ENCODE measurements around the gene GABRB2.

The GABRB2 gene

DNA sequence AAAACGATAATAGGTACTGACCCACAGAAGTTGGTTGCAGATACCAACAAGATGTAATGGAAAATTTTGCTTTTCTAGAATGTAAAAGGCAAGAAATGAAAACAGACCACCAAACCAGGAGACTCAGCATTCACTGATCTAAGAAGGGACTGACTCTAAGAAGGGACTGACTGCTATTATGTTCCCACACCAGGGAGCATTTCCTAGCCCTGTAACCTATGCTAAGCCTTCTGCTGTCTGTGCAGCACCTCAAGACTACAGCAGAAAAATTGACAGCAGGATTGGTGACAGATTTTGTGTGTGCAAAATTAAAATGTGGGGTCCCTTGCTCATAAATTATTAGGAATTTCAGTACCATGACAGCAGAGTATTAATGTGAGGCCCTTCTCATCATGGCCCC is 154.8 kb downstream of the GABRB2 start:
- Mint-ChIP-seq H3K4me3 (no peak overlapping the region), H3K9me3 (peaks cover 2% of the 10 kb centered on the region), H3K27ac (no peak overlapping the region), H3K4me1 (no peaks in the 10 kb centered on the region), H3K27me3 (no peaks in the 10 kb centered on the region), H3K36me3 (no peaks in the 10 kb centered on the region)
- ATAC-seq (ENCODE audit: low read depth) (no peak), DNase-seq (ENCODE audit: low spot score in 2 of 2) (no peak)

DNA sequence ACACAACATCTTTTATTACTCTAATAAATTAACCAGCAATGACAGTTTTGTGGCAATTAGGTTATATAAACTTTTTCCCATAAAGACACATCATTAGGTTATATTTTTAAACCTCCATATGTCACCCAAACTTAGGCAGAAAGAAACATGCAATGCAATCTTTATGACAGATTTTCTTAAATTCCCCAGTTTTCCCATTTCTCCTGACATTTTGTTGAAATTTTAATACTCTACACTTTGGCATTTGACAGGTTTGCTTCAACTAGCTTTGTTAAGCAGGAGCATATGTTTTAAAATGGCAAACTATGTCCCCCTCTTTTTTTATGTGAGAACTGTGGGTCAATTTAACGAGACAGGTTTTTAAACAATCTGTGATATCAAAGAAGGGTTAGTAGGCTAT is 155.5 kb downstream of the GABRB2 start:
- ATAC-seq (ENCODE audit: low read depth): no peak
- Mint-ChIP-seq H3K4me1 (no peaks in the 10 kb centered on the region), H3K9me3 (peaks cover 2% of the 10 kb centered on the region), H3K36me3 (no peaks in the 10 kb centered on the region), H3K27ac (no peak overlapping the region), H3K27me3 (no peaks in the 10 kb centered on the region), H3K4me3 (no peak overlapping the region)
- no peak for DNase-seq (ENCODE audit: low spot score in 2 of 2)

DNA sequence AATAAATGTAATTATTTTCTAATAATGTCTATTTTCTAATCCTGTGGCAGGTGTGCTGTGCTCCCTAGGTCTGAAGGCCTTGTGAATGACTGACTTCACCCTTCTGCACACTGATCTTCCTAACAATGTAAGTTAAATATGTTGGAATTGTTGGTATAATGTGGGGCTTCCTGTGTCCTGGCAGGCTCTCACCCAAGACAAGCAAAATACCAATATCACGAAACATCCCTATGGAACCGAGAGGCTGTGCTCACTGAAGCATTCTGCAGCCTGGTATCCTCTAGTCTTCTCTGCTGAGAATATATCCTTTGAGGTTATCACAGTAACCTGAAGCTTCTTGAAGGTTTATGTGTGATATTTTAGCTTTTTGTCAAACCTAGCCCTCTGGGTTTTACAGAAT is 159.4 kb downstream of the GABRB2 start:
- DNase-seq (ENCODE audit: low spot score in 2 of 2) (no peak), ATAC-seq (ENCODE audit: low read depth) (no peak)
- Mint-ChIP-seq H3K9me3 (peaks cover 3% of the 10 kb centered on the region), H3K27me3 (no peaks in the 10 kb centered on the region), H3K36me3 (no peaks in the 10 kb centered on the region), H3K27ac (no peak overlapping the region), H3K4me3 (no peak overlapping the region), H3K4me1 (no peaks in the 10 kb centered on the region)

DNA sequence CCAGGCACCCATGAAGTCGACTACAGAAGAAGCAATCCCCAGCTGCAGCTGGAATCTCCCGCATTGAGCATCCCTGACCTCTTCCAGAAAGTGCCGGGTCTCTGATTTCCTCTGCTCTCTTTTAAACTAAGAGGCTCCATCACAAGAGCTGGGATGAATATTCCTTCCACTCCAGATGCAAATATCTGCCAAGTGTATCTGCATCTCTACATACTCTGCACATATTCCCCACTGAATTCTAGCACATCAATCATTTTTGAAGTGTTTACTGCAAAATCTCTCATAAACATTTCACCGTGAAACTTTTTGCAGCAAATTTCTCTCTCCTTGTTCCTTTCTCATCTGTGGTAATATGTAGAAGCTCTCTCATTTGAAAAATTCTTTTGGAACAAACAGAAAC is 161.5 kb downstream of the GABRB2 start:
- H3K4me3 Mint-ChIP-seq: no peak overlapping the region
- H3K27me3 Mint-ChIP-seq: no peaks in the 10 kb centered on the region
- no peak overlapping the region for H3K27ac Mint-ChIP-seq
- H3K36me3 Mint-ChIP-seq: no peaks in the 10 kb centered on the region
- no peaks in the 10 kb centered on the region for H3K4me1 Mint-ChIP-seq
- DNase-seq (ENCODE audit: low spot score in 2 of 2): no peak
- peaks cover 3% of the 10 kb centered on the region for H3K9me3 Mint-ChIP-seq
- no peak for ATAC-seq (ENCODE audit: low read depth)

DNA sequence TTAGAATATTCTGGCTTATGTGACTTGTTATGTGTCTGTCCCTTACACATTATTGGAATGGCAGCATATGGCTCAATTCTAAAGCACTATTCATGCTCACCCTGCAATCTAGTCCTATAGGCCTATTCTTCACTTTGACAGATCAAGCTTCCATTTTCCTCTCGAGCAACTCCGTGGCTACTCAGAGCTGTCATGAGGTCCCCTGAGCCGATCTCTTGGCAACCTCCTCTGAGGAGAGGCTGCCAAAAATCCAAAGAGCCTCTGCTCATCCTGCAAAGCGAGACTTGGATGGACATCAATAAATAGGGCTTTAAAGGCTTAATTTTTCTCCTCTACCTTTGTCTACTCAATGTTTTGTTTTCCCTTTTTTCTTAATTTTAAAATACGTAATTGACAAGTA is 163.8 kb downstream of the GABRB2 start:
- Mint-ChIP-seq H3K4me3 (no peak overlapping the region), H3K36me3 (no peaks in the 10 kb centered on the region), H3K27me3 (no peaks in the 10 kb centered on the region), H3K9me3 (peaks cover 1% of the 10 kb centered on the region), H3K27ac (no peak overlapping the region), H3K4me1 (no peaks in the 10 kb centered on the region)
- DNase-seq (ENCODE audit: low spot score in 2 of 2) (no peak), ATAC-seq (ENCODE audit: low read depth) (no peak)

DNA sequence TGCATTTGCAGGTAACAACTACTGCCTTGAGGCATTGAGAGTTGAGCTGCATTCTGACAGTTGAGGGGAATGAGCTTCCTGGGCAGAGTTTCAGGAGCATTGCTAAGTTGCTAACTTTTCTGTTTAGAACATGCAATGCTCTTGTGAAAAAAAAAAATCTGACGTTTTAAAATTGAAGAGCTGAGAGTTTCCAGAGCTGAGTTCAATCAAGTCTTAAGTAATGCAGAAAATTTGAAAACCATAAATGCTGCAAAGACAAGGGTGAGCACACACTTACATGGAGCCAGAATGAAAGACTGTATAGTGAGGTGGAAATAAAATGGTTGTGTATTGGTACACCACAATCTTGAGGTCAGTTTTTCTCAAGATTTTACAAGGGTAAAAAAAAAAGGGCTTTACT is 166.0 kb downstream of the GABRB2 start:
- no peak for ATAC-seq (ENCODE audit: low read depth)
- H3K4me3 Mint-ChIP-seq: no peak overlapping the region
- no peaks in the 10 kb centered on the region for H3K4me1 Mint-ChIP-seq
- H3K27me3 Mint-ChIP-seq: no peaks in the 10 kb centered on the region
- H3K36me3 Mint-ChIP-seq: no peaks in the 10 kb centered on the region
- H3K27ac Mint-ChIP-seq: no peak overlapping the region
- no peak for DNase-seq (ENCODE audit: low spot score in 2 of 2)
- H3K9me3 Mint-ChIP-seq: peaks cover 1% of the 10 kb centered on the region

DNA sequence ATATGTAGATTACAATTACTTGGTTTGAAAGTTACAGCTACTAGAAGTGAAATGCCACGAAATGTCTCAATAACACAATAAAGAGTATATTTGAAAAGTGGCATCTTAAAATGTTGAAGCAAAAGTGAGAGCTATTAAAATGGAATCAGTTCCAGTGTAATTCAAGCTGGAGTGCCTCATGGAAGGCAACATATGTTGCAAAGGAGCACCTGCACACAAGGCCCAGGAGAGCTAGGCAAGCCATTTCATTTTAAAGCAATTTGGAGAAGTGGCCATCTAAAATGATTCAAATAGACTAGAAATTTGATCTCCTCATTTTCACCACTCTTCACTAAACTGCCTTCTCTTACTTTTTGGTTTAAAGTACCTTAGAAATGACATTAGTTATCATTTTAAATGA is 167.8 kb downstream of the GABRB2 start:
- Mint-ChIP-seq H3K4me1 (no peaks in the 10 kb centered on the region), H3K9me3 (peaks cover 1% of the 10 kb centered on the region), H3K36me3 (no peaks in the 10 kb centered on the region), H3K27me3 (peaks cover 2% of the 10 kb centered on the region), H3K27ac (no peak overlapping the region), H3K4me3 (no peak overlapping the region)
- ATAC-seq (ENCODE audit: low read depth): no peak
- no peak for DNase-seq (ENCODE audit: low spot score in 2 of 2)

DNA sequence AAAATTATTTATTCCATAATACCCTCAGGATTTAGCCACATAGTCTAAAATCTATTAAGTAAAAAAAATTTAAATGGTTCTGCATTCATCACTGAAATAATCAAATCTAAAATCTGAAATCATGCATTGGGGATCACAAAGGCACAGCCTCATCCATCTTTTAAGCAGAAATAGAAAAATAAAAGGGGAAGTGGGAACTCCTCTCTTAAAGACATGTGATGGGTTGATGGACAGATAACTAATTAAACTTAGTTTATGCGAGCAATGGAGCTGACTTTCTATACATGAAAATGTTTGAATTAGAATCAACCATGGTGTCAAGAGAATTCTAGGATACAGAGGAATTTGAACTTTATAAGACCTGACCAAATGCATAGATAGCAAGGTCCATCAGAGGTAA is 170.5 kb downstream of the GABRB2 start:
- H3K36me3 Mint-ChIP-seq: no peaks in the 10 kb centered on the region
- peaks cover 2% of the 10 kb centered on the region for H3K27me3 Mint-ChIP-seq
- no peak overlapping the region for H3K4me3 Mint-ChIP-seq
- ATAC-seq (ENCODE audit: low read depth): no peak
- H3K9me3 Mint-ChIP-seq: no peaks in the 10 kb centered on the region
- H3K4me1 Mint-ChIP-seq: no peaks in the 10 kb centered on the region
- no peak for DNase-seq (ENCODE audit: low spot score in 2 of 2)
- H3K27ac Mint-ChIP-seq: no peak overlapping the region

DNA sequence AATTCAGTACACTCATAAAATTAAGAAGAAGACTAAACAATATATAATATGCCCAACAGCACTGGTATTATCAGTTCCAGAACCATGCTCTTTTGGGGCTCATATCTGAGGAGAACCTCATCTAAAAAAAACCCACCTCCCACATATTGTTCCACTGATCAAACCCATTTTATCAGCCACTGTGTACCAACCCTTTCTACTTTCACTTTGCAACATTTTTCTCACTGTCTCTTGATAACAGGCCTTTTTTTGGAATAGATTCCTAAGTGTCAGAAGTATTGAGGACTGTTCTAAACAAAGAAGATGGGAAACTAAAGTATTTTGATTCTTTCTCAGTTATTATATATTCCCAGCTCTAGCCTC is 173.2 kb downstream of the GABRB2 start:
- H3K4me3 Mint-ChIP-seq: no peak overlapping the region
- peaks cover 2% of the 10 kb centered on the region for H3K27me3 Mint-ChIP-seq
- DNase-seq (ENCODE audit: low spot score in 2 of 2) (no peak), ATAC-seq (ENCODE audit: low read depth) (no peak)
- H3K4me1 Mint-ChIP-seq: no peaks in the 10 kb centered on the region
- H3K36me3 Mint-ChIP-seq: no peaks in the 10 kb centered on the region
- no peaks in the 10 kb centered on the region for H3K9me3 Mint-ChIP-seq
- H3K27ac Mint-ChIP-seq: no peak overlapping the region

DNA sequence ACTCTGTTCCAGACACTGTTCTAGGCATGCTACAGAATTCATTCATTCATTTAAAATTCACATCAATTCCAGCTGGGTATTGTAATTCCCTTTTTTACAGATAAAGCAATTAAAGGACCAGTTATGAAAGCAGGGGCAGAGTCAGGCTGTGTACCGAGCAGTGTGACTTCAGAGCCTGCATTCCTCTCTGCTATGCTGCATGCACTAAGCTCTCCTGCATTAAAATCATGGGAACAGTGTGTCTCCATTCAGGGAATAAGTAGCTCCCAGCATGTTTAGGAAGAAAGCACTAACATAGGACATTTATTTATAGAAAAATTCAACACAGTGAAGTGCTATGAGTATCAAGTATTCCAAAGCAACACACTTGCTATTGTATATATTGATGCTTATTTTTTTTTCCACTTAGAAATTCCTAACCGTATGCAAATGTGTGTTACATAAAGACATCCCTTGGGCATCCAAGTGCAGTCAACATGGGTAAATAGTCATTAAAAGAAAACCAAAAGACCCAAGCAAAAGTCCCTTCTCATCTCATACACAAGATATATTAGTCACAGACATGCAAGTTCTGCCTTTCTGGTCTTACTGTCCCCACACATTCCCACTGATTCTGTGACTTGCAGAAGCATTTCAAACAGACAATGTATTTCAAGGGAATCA is 173.7 kb downstream of the GABRB2 start:
- no peaks in the 10 kb centered on the region for H3K9me3 Mint-ChIP-seq
- ATAC-seq (ENCODE audit: low read depth) (no peak), DNase-seq (ENCODE audit: low spot score in 2 of 2) (no peak)
- H3K4me1 Mint-ChIP-seq: no peaks in the 10 kb centered on the region
- no peak overlapping the region for H3K4me3 Mint-ChIP-seq
- H3K27ac Mint-ChIP-seq: no peak overlapping the region
- no peaks in the 10 kb centered on the region for H3K36me3 Mint-ChIP-seq
- peaks cover 2% of the 10 kb centered on the region for H3K27me3 Mint-ChIP-seq

DNA sequence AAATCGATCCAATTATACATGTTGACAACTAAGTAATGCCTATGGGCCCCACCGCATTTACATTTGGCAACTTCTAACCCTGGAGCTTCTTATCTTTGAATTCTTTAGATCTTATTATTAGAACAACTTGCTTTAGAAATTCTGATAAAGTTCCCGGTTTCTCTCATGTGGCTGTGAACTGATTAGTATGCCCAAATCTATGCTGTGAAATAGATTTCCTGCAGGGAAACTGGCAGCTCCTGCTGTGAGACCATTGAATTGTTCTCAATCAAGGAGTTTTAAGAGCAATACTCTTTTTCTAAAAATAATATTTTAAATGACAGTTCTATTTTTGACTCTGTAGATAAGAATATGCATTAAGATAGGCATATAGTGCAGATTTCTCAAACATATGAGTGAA is 177.5 kb downstream of the GABRB2 start:
- Mint-ChIP-seq H3K36me3 (no peaks in the 10 kb centered on the region), H3K27ac (no peak overlapping the region), H3K4me3 (no peak overlapping the region), H3K9me3 (no peaks in the 10 kb centered on the region), H3K27me3 (no peaks in the 10 kb centered on the region), H3K4me1 (no peaks in the 10 kb centered on the region)
- ATAC-seq (ENCODE audit: low read depth): no peak
- DNase-seq (ENCODE audit: low spot score in 2 of 2): no peak

DNA sequence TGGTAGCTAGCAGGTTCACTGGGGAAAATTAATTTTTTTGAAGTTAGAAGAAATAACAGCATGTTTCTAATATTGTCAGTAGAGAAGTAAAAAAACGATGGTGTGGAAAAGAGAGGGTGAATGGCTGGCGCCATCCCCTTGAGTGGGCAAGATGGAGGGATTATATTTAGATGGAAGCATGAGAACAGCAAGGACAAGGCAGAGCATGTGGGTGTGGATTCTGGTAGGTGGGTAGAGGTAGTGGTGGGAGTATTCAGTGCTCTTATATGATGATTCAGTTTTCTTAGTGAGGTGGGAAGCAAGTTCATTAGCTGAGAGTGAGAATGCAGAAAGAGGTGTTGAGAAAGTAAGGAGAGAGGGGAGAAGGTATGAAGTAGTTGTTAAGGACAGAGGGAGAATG is 188.1 kb downstream of the GABRB2 start:
- Mint-ChIP-seq H3K4me3 (no peak overlapping the region), H3K9me3 (peaks cover 2% of the 10 kb centered on the region), H3K27me3 (no peaks in the 10 kb centered on the region), H3K27ac (no peak overlapping the region), H3K4me1 (no peaks in the 10 kb centered on the region), H3K36me3 (no peaks in the 10 kb centered on the region)
- DNase-seq (ENCODE audit: low spot score in 2 of 2) (no peak), ATAC-seq (ENCODE audit: low read depth) (no peak)

DNA sequence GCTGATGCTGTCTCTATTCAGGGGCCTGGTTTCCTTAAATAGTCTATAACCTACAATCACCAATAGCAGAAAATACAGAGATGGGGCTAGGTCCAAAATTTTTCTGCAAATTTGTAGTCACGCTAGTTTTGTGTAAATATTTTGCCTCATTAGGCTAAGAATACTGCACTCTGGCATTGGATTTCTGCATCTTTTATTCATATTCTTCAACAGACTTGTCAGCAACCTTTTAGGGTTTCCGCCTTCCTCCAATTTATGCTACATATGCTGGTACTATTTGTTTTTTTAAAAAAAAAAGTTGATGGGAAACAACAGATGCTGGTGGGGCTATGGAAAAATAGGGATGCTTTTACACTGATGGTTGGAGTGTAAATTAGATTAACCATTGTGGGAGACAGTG is 202.3 kb downstream of the GABRB2 start:
- H3K27me3 Mint-ChIP-seq: no peaks in the 10 kb centered on the region

DNA sequence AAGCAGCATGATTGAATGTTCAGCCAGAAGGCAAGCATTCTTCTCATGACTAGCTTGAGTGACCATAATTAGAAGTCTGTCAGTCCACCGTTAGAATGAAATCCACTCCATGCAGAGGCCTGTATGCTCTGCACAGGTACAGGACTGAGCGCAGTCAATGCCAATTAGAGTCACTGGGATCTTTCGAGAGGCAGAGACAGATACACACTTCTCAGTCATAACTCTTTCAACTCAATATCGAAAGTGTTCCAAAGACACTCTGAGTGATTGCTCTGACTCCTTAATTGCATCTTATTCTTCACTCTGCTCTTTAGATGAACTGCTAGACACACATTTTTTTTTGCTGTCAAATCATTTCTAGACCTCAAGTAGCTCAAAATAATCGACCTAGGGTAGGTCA is 203.6 kb downstream of the GABRB2 start:
- Mint-ChIP-seq H3K4me3 (no peak overlapping the region), H3K4me1 (no peaks in the 10 kb centered on the region), H3K27me3 (no peaks in the 10 kb centered on the region), H3K36me3 (peaks cover 1% of the 10 kb centered on the region), H3K27ac (no peak overlapping the region), H3K9me3 (peaks cover 2% of the 10 kb centered on the region)
- no peak for ATAC-seq (ENCODE audit: low read depth)
- no peak for DNase-seq (ENCODE audit: low spot score in 2 of 2)

More for the DNA sequence above, 202.3 kb downstream of the GABRB2 start:
- H3K4me3 Mint-ChIP-seq: no peak overlapping the region
- no peak overlapping the region for H3K27ac Mint-ChIP-seq
- H3K4me1 Mint-ChIP-seq: no peaks in the 10 kb centered on the region
- peaks cover 1% of the 10 kb centered on the region for H3K36me3 Mint-ChIP-seq
- H3K9me3 Mint-ChIP-seq: peaks cover 2% of the 10 kb centered on the region
- no peak for DNase-seq (ENCODE audit: low spot score in 2 of 2)
- no peak for ATAC-seq (ENCODE audit: low read depth)

DNA sequence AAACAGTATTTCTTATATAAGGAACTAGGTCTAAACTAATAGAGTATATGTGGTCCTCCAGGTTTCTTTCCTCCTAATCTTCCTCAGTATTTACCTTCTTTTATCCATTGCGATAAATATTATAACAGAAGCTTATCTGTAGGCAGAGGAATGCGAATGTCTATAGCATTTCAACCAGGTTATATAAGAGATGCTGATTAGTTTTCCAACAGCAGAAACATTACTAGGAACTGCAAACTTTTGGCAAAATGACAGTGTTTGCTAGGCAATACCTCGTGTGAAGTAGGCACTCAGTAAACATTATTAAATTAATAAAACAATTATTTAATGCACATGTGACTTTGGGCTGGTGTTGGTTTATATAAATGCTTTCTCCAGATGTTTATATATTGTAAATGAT is 206.5 kb downstream of the GABRB2 start:
- no peaks in the 10 kb centered on the region for H3K9me3 Mint-ChIP-seq
- no peak overlapping the region for H3K27ac Mint-ChIP-seq
- no peaks in the 10 kb centered on the region for H3K36me3 Mint-ChIP-seq
- H3K4me1 Mint-ChIP-seq: no peaks in the 10 kb centered on the region
- DNase-seq (ENCODE audit: low spot score in 2 of 2): no peak
- no peak overlapping the region for H3K4me3 Mint-ChIP-seq
- no peaks in the 10 kb centered on the region for H3K27me3 Mint-ChIP-seq
- no peak for ATAC-seq (ENCODE audit: low read depth)
